Measurements from ENCODE around the gene CNPPD1.

- TF ChIP-seq RXRA (IDR thresholded peaks at IDR 0.05; ENCODE audit: insufficient read depth, low read depth, low read length): no peak
- no peak for TF ChIP-seq CTCF (IDR thresholded peaks at IDR 0.05; ENCODE audit: control extremely low read depth in 1 of 3, insufficient read depth in 1 of 3, low read depth in 1 of 3, low read length in 3 of 3)
- no peak for TF ChIP-seq EP300 (IDR thresholded peaks at IDR 0.05; ENCODE audit: borderline replicate concordance in 1 of 2, low read depth in 2 of 2, low read length in 2 of 2)
- no peak for TF ChIP-seq POLR2A (IDR thresholded peaks at IDR 0.05; ENCODE audit: control extremely low read depth in 1 of 2, low read depth in 2 of 2, low read length in 2 of 2)
- TF ChIP-seq EZH2 (IDR thresholded peaks at IDR 0.05; ENCODE audit: low read depth, low read length, severe bottlenecking): no peak
- no peak for TF ChIP-seq SP1 (IDR thresholded peaks at IDR 0.05; ENCODE audit: low read depth, low read length)
- TF ChIP-seq POLR2AphosphoS5 (IDR thresholded peaks at IDR 0.05; ENCODE audit: low read depth, low read length): no peak
- TF ChIP-seq CREB1 (IDR thresholded peaks at IDR 0.05): no peak
- TF ChIP-seq MAX (IDR thresholded peaks at IDR 0.05): no peak
These were observed 19.3 kb downstream of the CNPPD1 start for GRCh38 chr2:219157396-219157795.

Data from H1 (cell line).